Muscle of leg (tissue), 11 donors: ENCODE results near the gene PTBP3. TPM values are rescaled to one million over a fixed set of nuclear protein-coding genes. Genes with fewer than 3 reads are reported as not detected.
A peak's percentile ranks its signal among the peaks of the same experiment; 100 is the strongest.
"Not testable (repeated sequence)": the region's sequence is repeated elsewhere in the genome, so short reads cannot be mapped to it uniquely, and the experiment has no call there.

Experiments used
- DNase-seq: peaks from one replicate; pipeline ENCODE4 v3.0.0; 2013
- H3K27ac ChIP-seq: one replicate; pipeline ENCODE4 v1.5.1; 2013; ENCODE audit warnings: mild to moderate bottlenecking, low read length, control low read depth
- H3K27me3 ChIP-seq: one replicate; pipeline ENCODE4 v1.6.1; 2013; ENCODE audit warnings: low read length; ENCODE audit not compliant: control insufficient read depth, insufficient read depth
- H3K36me3 ChIP-seq: one replicate; pipeline ENCODE4 v1.6.1; 2013; ENCODE audit warnings: low read length; ENCODE audit not compliant: control insufficient read depth, insufficient read depth
- H3K4me1 ChIP-seq: one replicate; pipeline ENCODE4 v1.6.1; 2013; ENCODE audit warnings: low read length; ENCODE audit not compliant: control insufficient read depth, insufficient read depth
- H3K4me3 ChIP-seq: one replicate; pipeline ENCODE4 v1.5.1; 2013; ENCODE audit warnings: low read length, control low read depth
- H3K9me3 ChIP-seq: replicated peaks from 2 replicates; pipeline ENCODE4 v1.6.1; 2013; ENCODE audit warnings: low read depth, low read length; ENCODE audit not compliant: control insufficient read depth
- WGBS: methylation state at CpG from one replicate; pipeline ENCODE4 v1.1.5; 2013; ENCODE audit warnings: missing lambda C conversion rate; ENCODE audit not compliant: insufficient coverage; 5-methylcytosine and 5-hydroxymethylcytosine counted together
- polyA plus RNA-seq, 8 donors: library from polyadenylated mRNA; unstranded; fragments of 120-200 nt; gene quantifications; one replicate each; pipeline versions ENCODE4 v1.2.1 to v1.2.3, GENCODE V29; 2013; ENCODE audit warnings: inconsistent platforms in 1 of 8, low replicate concordance in 1 of 8; ENCODE audit not compliant: insufficient read length in 8 of 8, insufficient read depth in 1 of 8
- total RNA-seq: library from RNA; stranded (reverse); fragments of 120-200 nt; gene quantifications from one replicate; pipeline ENCODE4 v1.2.4, GENCODE V29; 2013

The PTBP3 gene
- total and polyA plus RNA-seq, 9 donors = 11.3 to 21.9 (median 15.0) TPM

DNA sequence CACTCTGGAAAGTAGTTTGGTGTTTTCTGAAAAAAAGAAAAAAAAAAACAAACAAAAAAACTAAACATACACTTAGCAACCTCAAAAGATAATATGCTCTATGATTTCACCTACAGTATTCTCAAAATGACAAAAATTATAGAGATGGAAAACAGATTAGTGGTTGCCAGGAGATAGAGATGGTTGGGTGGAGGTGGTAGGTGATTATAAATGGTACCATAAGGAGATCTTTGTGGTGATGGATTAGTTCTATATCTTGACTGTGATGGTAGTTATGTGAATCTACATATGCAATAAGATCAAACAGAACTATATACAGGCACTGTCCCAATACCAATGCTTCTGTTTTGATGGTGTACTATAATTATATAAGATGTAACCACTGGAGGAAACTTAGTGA is 32.0 kb downstream of the PTBP3 start:
- no peaks in the 10 kb centered on the region for H3K27me3 ChIP-seq
- H3K4me1 ChIP-seq = no peaks in the 10 kb centered on the region
- no peak overlapping the region for H3K4me3 ChIP-seq
- DNase-seq = no peak
- H3K36me3 ChIP-seq = no peaks in the 10 kb centered on the region
- no peak overlapping the region for H3K27ac ChIP-seq
- no peaks in the 10 kb centered on the region for H3K9me3 ChIP-seq

DNA sequence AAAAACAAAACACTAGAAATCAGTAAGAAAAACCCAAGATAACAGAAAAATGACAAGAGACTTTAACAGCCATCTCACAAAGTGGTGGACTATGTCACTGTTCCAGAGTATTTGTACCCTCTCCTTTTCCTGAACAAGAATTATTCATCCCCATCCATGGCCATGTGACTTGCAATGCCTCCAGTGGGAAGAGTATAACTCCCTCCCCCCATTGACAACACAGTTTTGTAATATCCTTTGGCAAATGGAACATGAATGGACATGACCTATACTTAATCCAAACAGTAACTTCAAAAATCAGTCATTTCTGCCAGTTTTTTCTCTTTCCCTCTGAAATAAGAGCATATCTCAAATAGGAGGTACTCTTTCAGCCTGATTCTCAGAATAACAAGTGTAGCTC is 33.9 kb downstream of the PTBP3 start:
- no peak overlapping the region for H3K27ac ChIP-seq
- no peak for DNase-seq
- no peaks in the 10 kb centered on the region for H3K9me3 ChIP-seq
- no peaks in the 10 kb centered on the region for H3K4me1 ChIP-seq
- H3K36me3 ChIP-seq = no peaks in the 10 kb centered on the region
- H3K27me3 ChIP-seq = no peaks in the 10 kb centered on the region
- H3K4me3 ChIP-seq = no peak overlapping the region

DNA sequence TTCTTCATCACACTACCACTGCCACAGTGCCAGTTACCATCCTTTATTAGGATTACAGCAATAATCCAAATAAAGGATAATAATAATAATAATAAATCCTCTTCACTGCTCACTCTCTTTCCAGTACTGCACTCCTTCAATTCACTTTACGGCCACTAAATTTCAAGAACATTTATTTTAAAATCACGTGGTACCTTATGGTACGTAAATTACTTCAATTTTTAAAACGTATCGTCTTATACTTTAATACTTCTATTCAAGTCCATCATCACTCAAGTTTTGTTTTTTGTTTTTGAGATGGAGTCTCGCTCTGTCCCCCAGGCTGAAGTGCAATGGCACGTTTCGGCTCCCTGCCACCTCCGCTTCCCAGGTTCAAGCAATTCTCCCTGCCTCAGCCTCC is 36.5 kb downstream of the PTBP3 start:
- H3K4me1 ChIP-seq = no peaks in the 10 kb centered on the region
- H3K27ac ChIP-seq = no peak overlapping the region
- H3K4me3 ChIP-seq = no peak overlapping the region
- H3K9me3 ChIP-seq = no peaks in the 10 kb centered on the region
- H3K36me3 ChIP-seq = peaks cover 3% of the 10 kb centered on the region
- no peaks in the 10 kb centered on the region for H3K27me3 ChIP-seq
- DNase-seq = no peak
- 93% methylated on average over 3 of the region's 9 CpGs for WGBS

DNA sequence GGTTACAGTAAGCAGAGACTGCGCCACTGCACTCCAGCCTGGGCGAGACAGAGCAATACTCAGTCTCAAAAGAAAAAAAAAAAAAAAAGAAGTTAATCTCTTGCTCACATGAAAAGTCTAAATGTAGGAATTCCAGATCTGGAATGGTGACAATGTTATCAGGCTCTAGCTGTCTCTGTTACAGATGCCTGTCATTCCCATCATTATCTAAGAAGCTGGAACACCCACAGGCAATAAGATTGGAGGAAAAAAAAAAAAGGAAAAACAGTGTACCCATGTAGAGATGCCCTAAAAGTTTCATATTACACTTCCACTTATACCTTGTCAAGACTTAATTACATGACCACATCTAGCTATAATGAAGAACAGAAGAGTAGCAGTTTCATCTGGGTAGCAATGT is 38.2 kb downstream of the PTBP3 start:
- H3K4me1 ChIP-seq = no peaks in the 10 kb centered on the region
- H3K9me3 ChIP-seq = no peaks in the 10 kb centered on the region
- WGBS = no CpG with 5 or more reads among the region's 2 CpGs

DNA sequence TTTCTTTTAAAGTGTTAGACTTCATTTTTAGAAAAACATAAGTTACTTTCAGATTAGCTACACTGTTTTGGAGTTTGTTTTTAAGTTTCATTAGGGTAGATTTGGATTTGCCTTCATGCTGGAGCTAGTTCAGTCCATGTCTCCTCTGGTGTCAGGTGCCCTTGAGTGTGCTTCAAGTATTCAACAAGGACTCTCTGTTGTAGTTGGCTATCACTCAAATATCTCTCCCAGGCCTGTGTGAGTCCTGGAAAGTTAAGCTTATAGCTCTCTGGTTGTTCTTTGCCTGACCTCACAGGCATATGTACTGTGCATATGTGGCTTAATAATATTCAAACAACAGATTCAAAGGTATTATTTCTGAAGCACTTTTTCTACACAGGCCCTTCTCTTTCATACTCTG is 45.4 kb downstream of the PTBP3 start:
- H3K27me3 ChIP-seq = no peaks in the 10 kb centered on the region
- peak overlapping the region; percentile 15 for H3K27ac ChIP-seq
- H3K4me3 ChIP-seq = no peak overlapping the region
- peaks cover 2% of the 10 kb centered on the region for H3K4me1 ChIP-seq
- H3K9me3 ChIP-seq = peaks cover 13% of the 10 kb centered on the region
- H3K36me3 ChIP-seq = peaks cover 4% of the 10 kb centered on the region
- peak; percentile 52 for DNase-seq

More for the DNA sequence above, 38.2 kb downstream of the PTBP3 start:
- Histone ChIP-seq H3K36me3 (peaks cover 3% of the 10 kb centered on the region), H3K27me3 (no peaks in the 10 kb centered on the region), H3K4me3 (no peak overlapping the region), H3K27ac (no peak overlapping the region)
- DNase-seq = no peak

DNA sequence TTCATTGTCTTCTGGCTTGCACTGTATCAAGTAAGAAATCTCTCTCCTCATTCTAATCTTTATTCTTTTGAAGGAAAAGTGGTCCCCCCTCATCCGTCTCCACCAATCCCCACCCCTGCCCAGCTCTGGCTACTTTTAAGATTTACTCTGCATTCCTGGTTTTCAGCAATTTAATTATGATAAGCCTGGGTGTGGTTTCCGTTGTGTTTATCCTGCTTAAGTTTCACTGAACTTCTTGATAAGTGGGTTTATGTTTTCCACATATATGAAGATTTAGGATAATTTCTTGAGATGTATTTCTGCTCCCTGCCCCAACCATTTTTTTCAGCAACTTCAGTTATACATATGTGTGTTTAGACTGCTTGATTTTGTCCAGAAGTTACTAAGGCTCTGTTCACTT is 46.5 kb downstream of the PTBP3 start:
- no CpG with 5 or more reads among the region's 2 CpGs for WGBS
- H3K36me3 ChIP-seq = peaks cover 4% of the 10 kb centered on the region
- H3K9me3 ChIP-seq = peaks cover 13% of the 10 kb centered on the region
- no peak overlapping the region for H3K4me3 ChIP-seq
- DNase-seq = no peak
- no peak overlapping the region for H3K27ac ChIP-seq
- H3K27me3 ChIP-seq = no peaks in the 10 kb centered on the region
- peaks cover 2% of the 10 kb centered on the region for H3K4me1 ChIP-seq

DNA sequence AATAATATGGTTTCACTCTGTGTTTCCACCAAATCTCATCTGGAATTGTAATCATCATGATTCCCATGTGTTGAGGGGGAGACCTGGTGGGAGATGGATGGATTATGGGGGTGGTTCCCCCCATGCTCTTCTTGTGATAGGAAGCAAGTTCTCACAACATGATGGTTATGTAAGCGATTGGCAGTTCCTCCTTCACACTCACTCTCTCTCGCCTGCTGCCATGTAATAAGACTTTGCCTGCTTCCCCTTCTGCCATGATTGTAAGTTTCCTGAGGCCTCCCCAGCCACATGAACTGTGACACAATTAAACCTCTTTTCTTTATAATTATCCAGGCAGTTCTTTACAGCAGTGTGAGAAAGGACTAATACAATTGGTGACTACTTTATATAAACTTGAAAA is 48.4 kb downstream of the PTBP3 start:
- no peak for DNase-seq
- Histone ChIP-seq H3K36me3 (peaks cover 4% of the 10 kb centered on the region), H3K9me3 (peaks cover 13% of the 10 kb centered on the region), H3K27ac (no peak overlapping the region), H3K27me3 (no peaks in the 10 kb centered on the region), H3K4me1 (peaks cover 2% of the 10 kb centered on the region), H3K4me3 (no peak overlapping the region)
- WGBS = 100% methylated on average over 1 of the region's 2 CpGs

DNA sequence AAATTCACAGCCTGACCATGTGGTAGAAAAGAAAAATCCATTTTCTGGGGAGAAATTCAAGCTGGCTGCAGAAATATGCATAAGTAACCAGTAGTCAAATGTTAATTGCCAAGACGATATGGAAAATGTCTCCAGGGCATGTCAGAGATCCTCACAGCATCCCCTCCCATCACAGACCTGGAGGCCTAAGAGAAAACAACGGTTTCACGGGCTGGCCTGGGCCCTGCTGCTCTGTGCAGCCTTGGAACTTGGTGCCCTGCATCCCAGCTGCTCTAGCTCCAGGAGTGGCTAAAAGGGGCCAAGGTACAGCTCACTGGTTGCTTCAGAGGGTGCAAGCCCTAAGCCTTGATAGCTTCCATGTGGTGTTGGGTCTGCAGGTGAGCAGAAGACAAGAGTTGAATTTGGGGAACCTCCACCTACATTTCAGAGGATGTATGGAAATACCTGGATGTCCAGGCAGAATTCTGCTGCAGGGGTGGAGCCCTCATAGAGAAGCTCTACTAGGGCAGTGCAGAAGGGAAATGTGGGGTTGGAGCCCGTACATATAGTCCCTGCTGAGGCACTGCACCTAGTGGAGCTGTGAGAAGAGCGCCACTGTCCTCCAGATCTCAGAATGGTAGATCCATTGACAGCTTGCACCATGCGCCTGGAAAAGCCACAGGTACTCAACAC is 49.7 kb downstream of the PTBP3 start:
- Histone ChIP-seq H3K36me3 (peaks cover 4% of the 10 kb centered on the region), H3K9me3 (peaks cover 13% of the 10 kb centered on the region), H3K27ac (no peak overlapping the region), H3K4me1 (peaks cover 2% of the 10 kb centered on the region), H3K4me3 (no peak overlapping the region), H3K27me3 (no peaks in the 10 kb centered on the region)
- no peak for DNase-seq
- WGBS = 98% methylated on average over 5 of the region's 6 CpGs

DNA sequence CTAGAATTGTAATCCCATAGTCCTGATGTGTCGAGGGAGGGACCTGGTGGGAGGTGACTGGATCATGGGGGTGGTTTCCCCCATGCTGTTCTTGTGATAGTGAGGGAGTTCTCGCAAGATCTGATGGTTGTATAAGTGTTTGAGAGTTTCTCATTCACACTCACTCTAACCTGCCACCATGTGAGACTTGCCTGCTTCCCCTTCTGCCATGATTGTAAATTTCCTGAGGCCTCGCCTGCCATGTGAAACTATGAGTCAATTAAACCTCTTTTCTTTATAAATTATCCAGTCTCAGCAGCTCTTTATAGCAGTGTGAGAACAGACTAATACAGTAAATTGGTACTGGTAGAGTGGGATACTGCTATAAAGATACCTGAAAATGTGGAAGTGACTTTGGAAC is 50.6 kb downstream of the PTBP3 start:
- peaks cover 13% of the 10 kb centered on the region for H3K9me3 ChIP-seq
- H3K27ac ChIP-seq, H3K4me1 ChIP-seq, H3K27me3 ChIP-seq, H3K36me3 ChIP-seq, H3K4me3 ChIP-seq, DNase-seq: not testable (repeated sequence)
- WGBS = no CpG with 5 or more reads among the region's 3 CpGs

DNA sequence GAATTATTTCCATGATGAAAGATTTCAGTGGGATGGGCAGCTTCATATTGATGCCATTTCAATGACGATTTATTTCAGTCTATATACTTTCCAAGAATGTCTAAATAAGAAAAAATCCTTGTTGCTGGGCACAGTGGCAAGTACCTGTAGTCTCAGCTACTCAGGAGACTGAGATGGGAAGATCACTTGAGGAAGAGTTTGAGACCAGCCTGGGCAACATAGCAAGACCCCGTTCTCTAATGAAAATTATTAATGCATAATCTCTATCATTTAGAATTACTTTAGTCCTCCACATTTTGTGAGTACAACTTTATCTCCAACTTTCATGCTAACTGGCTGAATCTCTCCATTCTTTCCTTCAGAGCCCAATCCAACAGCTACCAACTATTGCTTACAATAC is 52.5 kb downstream of the PTBP3 start:
- no peak for DNase-seq
- Histone ChIP-seq H3K27ac (no peak overlapping the region), H3K9me3 (peaks cover 13% of the 10 kb centered on the region), H3K36me3 (peaks cover 4% of the 10 kb centered on the region), H3K4me1 (no peaks in the 10 kb centered on the region), H3K4me3 (no peak overlapping the region), H3K27me3 (no peaks in the 10 kb centered on the region)
- no CpG with 5 or more reads among the region's 2 CpGs for WGBS

DNA sequence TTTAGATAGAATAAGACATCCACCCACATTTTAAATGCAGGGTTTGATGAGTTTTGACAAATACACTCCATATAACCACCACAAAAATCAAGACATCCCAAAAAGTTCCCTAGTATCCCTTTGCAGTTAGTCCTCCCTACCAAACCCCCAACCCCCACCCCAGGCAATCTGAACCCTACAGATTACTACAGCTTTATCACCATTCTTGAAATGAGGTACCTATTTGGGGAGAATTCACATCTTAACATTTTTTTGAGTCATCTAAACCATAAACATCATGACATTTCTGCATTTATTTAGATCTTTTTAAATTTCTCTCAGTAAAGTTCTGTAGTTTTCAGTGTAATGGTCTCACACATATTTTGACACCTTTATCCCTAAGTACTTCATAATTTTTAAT is 53.9 kb downstream of the PTBP3 start:
- no peak overlapping the region for H3K27ac ChIP-seq
- peaks cover 13% of the 10 kb centered on the region for H3K9me3 ChIP-seq
- H3K36me3 ChIP-seq = peaks cover 4% of the 10 kb centered on the region
- H3K27me3 ChIP-seq = no peaks in the 10 kb centered on the region
- DNase-seq = no peak
- no peaks in the 10 kb centered on the region for H3K4me1 ChIP-seq
- no peak overlapping the region for H3K4me3 ChIP-seq
